Parathyroid adenoma (tissue), 2 donors: Measurements from ENCODE around the gene MAPK11.

Experiments
- H2AFZ ChIP-seq: fragments of 300-600 bp; sonication (generic); one replicate; pipeline ENCODE4 v1.7.0; 2017; ENCODE audit warnings: antibody characterized with exemption, mild to moderate bottlenecking
- H3K27ac ChIP-seq: fragments of 300-600 bp; sonication (generic); one replicate; pipeline ENCODE4 v1.7.0; 2017
- H3K27me3 ChIP-seq: fragments of 300-600 bp; sonication (generic); one replicate; pipeline ENCODE4 v1.7.0; 2017; ENCODE audit warnings: low read length; ENCODE audit not compliant: control insufficient read depth, insufficient read depth
- H3K36me3 ChIP-seq: fragments of 300-600 bp; sonication (generic); one replicate; pipeline ENCODE4 v1.7.0; 2017; ENCODE audit warnings: low read length; ENCODE audit not compliant: control insufficient read depth, insufficient read depth
- H3K4me1 ChIP-seq: fragments of 300-600 bp; sonication (generic); one replicate; pipeline ENCODE4 v1.7.0; 2017; ENCODE audit warnings: control low read depth
- H3K4me2 ChIP-seq: fragments of 300-600 bp; sonication (generic); one replicate; pipeline ENCODE4 v1.7.0; 2017; ENCODE audit warnings: low read length
- H3K4me3 ChIP-seq: fragments of 300-600 bp; sonication (generic); one replicate; pipeline ENCODE4 v1.7.0; 2017; ENCODE audit warnings: low read depth, low read length
- H3K79me2 ChIP-seq: fragments of 300-600 bp; sonication (generic); one replicate; pipeline ENCODE4 v1.7.0; 2017; ENCODE audit warnings: control low read depth
- H3K9ac ChIP-seq: fragments of 300-600 bp; sonication (generic); one replicate; pipeline ENCODE4 v1.7.0; 2017; ENCODE audit warnings: mild to moderate bottlenecking
- H3K9me3 ChIP-seq: fragments of 300-600 bp; sonication (generic); one replicate; pipeline ENCODE4 v1.7.0; 2017; ENCODE audit warnings: low read length; ENCODE audit not compliant: control insufficient read depth
- CTCF ChIP-seq: fragments of 300-600 bp; sonication (generic); IDR thresholded peaks from one replicate; pipeline ENCODE4 v1.7.0; 2017; ENCODE audit warnings: antibody characterized with exemption, mild to moderate bottlenecking
- donor health status: primary hyperparathyroidism.

The MAPK11 gene

GRCh38 chr22:50280022-50280707 lies 10.0 kb upstream of the MAPK11 start:
- no peak overlapping the region for H3K27ac ChIP-seq
- H3K27me3 ChIP-seq: no peaks in the 10 kb centered on the region
- no peaks in the 10 kb centered on the region for H3K36me3 ChIP-seq
- no peaks in the 10 kb centered on the region for H3K4me1 ChIP-seq
- no peak overlapping the region for H3K9ac ChIP-seq
- no peak overlapping the region for H3K4me2 ChIP-seq
- H3K9me3 ChIP-seq: no peaks in the 10 kb centered on the region
- no peaks in the 10 kb centered on the region for H3K79me2 ChIP-seq
- no peak overlapping the region for H2AFZ ChIP-seq
- no peak for TF ChIP-seq CTCF
- no peak overlapping the region for H3K4me3 ChIP-seq

DNA sequence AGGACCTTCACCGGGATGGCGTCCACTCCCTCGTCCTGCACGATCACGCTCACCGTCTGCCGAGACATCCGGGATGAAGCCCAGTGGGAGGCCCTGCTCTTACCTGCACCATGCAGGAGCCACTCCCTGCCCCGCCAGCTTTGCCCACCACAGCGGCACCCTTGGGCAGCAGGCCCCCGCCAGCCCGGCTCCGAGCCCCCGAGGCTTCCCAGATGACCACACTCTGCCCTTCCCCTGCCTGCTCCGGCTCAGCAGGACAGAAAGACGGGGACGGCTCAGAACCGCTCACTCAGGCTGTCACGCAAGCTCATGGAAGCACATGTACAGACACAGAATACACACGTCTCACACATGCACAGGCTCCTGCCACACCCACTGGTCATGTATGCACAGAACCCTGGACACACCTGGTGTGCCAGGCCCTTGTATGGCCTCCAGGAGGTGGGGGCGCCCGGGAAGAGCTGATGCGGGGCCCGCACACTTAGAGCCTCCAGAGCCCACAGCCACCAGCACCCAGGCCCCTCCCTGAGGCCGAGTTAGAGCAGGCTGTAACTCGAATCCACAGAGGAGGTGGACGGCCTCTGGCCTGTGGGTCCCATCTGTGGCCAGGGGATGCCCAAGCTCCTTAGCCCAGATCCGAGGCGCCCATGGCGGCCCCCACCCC lies 8.9 kb upstream of the MAPK11 start:
- no peaks in the 10 kb centered on the region for H3K27me3 ChIP-seq
- H3K4me3 ChIP-seq: no peak overlapping the region
- H3K9me3 ChIP-seq: no peaks in the 10 kb centered on the region
- H3K79me2 ChIP-seq: no peaks in the 10 kb centered on the region
- H3K9ac ChIP-seq: no peak overlapping the region
- H3K4me2 ChIP-seq: no peak overlapping the region
- H3K36me3 ChIP-seq: no peaks in the 10 kb centered on the region
- no peak overlapping the region for H3K27ac ChIP-seq
- no peak for TF ChIP-seq CTCF
- no peaks in the 10 kb centered on the region for H3K4me1 ChIP-seq
- H2AFZ ChIP-seq: no peak overlapping the region

DNA sequence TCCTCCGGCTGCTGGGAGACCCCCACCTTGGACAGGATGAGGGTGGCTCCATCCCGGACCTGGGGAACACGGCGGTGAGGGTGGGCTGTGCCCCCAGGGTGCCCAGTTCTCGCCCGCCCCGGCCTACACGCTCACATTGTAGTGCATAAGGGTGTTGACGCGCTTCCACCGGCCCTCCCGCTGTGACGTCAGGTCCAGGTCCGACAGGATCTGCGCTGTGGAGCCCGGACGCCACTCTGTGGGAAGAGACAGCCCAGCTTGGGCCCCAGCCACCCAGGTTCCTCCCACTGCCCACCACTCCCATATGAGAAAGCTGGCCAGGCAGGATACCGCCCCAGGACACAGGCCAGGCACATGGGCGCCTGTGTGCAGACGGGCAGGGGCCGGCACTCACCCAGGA lies 8.3 kb upstream of the MAPK11 start:
- H3K9me3 ChIP-seq: no peaks in the 10 kb centered on the region
- no peak overlapping the region for H3K4me3 ChIP-seq
- no peaks in the 10 kb centered on the region for H3K36me3 ChIP-seq
- no peaks in the 10 kb centered on the region for H3K27me3 ChIP-seq
- no peaks in the 10 kb centered on the region for H3K79me2 ChIP-seq
- H3K9ac ChIP-seq: no peak overlapping the region
- H2AFZ ChIP-seq: no peak overlapping the region
- H3K4me1 ChIP-seq: no peaks in the 10 kb centered on the region
- TF ChIP-seq CTCF: no peak
- H3K4me2 ChIP-seq: no peak overlapping the region
- no peak overlapping the region for H3K27ac ChIP-seq

GRCh38 chr22:50277761-50278160 lies 7.6 kb upstream of the MAPK11 start:
- Histone ChIP-seq H3K9me3 (no peaks in the 10 kb centered on the region), H3K4me3 (no peak overlapping the region), H3K79me2 (no peaks in the 10 kb centered on the region), H3K4me2 (no peak overlapping the region), H3K36me3 (no peaks in the 10 kb centered on the region), H3K4me1 (no peaks in the 10 kb centered on the region), H2AFZ (no peak overlapping the region), H3K27me3 (no peaks in the 10 kb centered on the region), H3K27ac (no peak overlapping the region), H3K9ac (no peak overlapping the region)
- TF ChIP-seq CTCF: no peak

- Histone ChIP-seq H3K4me3 (no peak overlapping the region), H2AFZ (no peak overlapping the region), H3K9ac (no peak overlapping the region), H3K4me1 (no peaks in the 10 kb centered on the region), H3K4me2 (no peak overlapping the region), H3K36me3 (no peaks in the 10 kb centered on the region), H3K27me3 (no peaks in the 10 kb centered on the region), H3K79me2 (no peaks in the 10 kb centered on the region), H3K9me3 (no peaks in the 10 kb centered on the region), H3K27ac (no peak overlapping the region)
- peak; percentile 74 for TF ChIP-seq CTCF
Observed at GRCh38 chr22:50276143-50276542, 6.0 kb upstream of the MAPK11 start.
